LNCaP clone FGC (cell line): Measurements from ENCODE around the gene MYEOV.

Experiments used
- DNase-seq: peaks from one replicate; pipeline ENCODE4 v3.0.0-alpha.2; 2011; ENCODE audit warnings: low read depth
- H3K4me3 ChIP-seq: 2 replicates; pipeline ENCODE4 v1.5.1; 2011; ENCODE audit warnings: mild to moderate bottlenecking, low read depth, low read length, control low read depth
- CTCF ChIP-seq: IDR thresholded peaks from 2 replicates; pipeline ENCODE4 v1.5.1; 2012; ENCODE audit warnings: mild to moderate bottlenecking; ENCODE audit not compliant: control insufficient read depth, insufficient read depth; ENCODE audit errors: extremely low read depth

The MYEOV gene

GRCh38 chr11:69251057-69251393 is 42.9 kb upstream of the MYEOV start:
- no peak overlapping the region for H3K4me3 ChIP-seq
- DNase-seq, result no peak
- no peak for TF ChIP-seq CTCF

GRCh38 chr11:69251639-69252489 is 42.1 kb upstream of the MYEOV start:
- H3K4me3 ChIP-seq, result no peak overlapping the region
- no peak for TF ChIP-seq CTCF
- no peak for DNase-seq

- TF ChIP-seq CTCF, result no peak
- DNase-seq, result no peak
- no peak overlapping the region for H3K4me3 ChIP-seq
Measured at GRCh38 chr11:69252490-69252837, 41.5 kb upstream of the MYEOV start.

GRCh38 chr11:69253028-69253427 is 40.9 kb upstream of the MYEOV start:
- no peak for TF ChIP-seq CTCF

DNA sequence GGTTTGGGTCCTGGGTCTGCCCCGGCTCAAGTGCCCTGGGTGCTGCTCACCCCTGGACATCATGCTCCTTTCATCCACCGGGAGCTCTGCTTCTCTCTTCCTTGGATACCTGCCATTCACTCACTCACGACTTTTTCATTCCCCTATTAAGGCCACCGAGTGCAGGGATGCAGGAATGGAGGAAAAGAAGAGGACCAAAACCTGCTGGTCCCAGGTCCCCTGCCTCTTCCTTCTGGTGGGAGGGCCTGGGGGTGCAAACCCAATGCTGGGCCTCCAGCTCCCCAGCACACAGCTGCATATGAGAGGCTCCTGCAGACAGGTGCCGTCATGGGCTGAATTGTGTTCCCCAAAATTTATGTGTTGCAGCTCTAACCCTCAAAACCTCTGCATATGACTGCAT is 36.8 kb upstream of the MYEOV start:
- no peak overlapping the region for H3K4me3 ChIP-seq
- DNase-seq, result no peak
- no peak for TF ChIP-seq CTCF

More at GRCh38 chr11:69253028-69253427, 40.9 kb upstream of the MYEOV start:
- H3K4me3 ChIP-seq, result no peak overlapping the region
- DNase-seq, result no peak

GRCh38 chr11:69257838-69258658 is 35.9 kb upstream of the MYEOV start:
- DNase-seq, result no peak
- no peak overlapping the region for H3K4me3 ChIP-seq
- no peak for TF ChIP-seq CTCF
